Stimulated activated CD8-positive, alpha-beta memory T cell treated with anti-CD3 and anti-CD28 coated beads, Interleukin-2, amount 100 ng/mL, for 48 hours (primary cell): ENCODE results near the gene CD27.
"Not testable (repeated sequence)": the region's sequence is repeated elsewhere in the genome, so short reads cannot be mapped to it uniquely, and the experiment has no call there.

Source experiments
- DNase-seq, 2 donors: peaks; one replicate each; pipeline ENCODE4 v3.0.0-alpha.2; 2020; ENCODE audit warnings: low read depth in 2 of 2

Gene CD27

GRCh38 chr12:6461401-6462233 lies 16.9 kb downstream of the CD27 start:
- DNase-seq, result peak; percentile 72 to 76

GRCh38 chr12:6462234-6462995 lies 17.7 kb downstream of the CD27 start:
- DNase-seq, result no peak

GRCh38 chr12:6463216-6463615 lies 18.5 kb downstream of the CD27 start:
- no peak for DNase-seq

DNA sequence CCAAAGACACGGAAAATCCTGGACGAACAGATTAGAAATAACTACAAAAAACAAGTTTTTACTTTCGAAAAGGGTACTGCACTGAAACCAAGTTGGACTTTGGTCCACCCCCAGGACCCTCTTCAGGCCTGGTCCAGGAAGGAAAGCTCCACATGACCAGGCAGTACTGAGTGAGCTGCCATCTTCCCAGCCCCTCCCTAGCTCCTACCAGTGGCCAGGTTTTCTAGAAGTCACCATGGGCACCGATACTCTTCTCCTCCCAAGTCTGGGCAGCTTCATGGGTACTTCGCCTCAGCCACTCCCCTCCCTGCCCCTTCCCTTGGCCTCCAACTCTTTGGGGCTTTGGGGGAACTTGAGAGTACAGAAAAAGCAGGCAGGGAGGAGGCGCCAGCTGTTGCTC lies 19.1 kb downstream of the CD27 start:
- DNase-seq, result no peak

DNA sequence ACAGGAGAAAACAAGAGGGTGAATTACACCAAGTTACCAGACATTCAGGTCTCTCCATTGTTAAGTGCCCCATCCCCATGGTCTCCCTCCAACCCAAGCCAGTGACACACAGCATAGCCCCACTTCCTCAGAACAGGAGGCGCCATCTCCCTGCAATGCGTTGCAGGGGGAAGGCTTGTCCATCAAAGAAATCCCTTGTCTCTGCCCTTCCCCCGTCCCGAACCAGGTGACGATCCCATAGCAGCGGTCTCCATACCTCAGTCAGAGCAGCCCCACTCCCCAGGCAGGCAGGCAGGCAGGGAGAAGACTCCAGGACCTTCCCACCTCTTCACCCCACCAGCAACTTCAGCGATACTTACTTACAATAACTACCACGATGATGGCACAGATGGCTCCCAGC lies 19.8 kb downstream of the CD27 start:
- no peak for DNase-seq

DNA sequence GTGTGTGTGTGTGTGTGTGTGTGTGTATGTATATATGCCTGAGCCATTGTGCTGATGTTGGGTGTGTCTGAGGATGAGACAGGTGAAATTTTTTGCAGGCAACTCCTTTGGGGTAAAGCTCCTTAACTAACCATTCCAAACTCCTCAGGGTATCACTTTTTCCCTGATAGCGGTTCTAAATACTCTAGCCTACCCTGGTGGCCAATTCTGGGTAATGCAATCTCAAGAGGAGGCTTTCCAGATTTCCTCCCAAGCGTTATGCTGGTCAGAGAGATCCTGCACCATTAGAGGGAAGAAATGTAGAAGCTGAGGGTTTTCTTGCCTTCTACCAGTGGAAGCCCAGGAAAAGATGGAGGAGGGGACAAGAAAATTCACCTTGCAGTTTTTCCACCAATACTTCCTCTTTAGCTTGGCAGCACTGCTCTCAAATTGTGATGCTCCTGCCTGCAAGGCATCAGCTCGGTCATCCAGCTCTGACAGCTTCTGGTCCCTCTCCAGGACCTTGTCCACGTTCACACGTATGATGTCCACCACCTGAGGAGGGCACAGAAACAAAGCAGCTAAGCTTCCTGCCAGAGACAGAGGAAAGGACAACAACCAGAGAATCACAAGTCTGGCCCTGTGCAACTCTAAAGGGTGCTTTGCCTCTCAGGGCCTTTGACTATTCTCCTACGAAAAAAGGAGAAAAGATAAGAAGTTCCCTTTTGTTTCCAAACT lies 20.9 kb downstream of the CD27 start:
- DNase-seq, result no peak

DNA sequence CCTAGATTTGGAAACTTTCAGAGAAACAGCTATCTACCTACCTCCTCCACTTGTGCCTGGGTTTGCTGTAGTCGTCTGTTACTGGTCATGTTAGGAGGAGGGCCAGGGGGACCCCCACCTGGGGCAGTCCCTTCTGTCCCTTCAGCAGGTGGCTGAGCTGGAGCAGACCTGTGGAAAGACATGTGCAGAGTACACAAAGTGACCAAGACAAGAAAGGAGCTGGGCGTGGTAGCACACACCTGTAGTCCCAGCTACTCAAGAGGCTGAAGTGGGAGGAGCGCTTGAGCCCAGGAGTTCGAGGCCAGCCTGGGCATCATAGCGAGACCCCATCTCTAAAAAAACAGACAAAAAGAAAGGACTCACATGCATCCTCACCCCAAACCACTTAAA lies 21.4 kb downstream of the CD27 start:
- no peak for DNase-seq

DNA sequence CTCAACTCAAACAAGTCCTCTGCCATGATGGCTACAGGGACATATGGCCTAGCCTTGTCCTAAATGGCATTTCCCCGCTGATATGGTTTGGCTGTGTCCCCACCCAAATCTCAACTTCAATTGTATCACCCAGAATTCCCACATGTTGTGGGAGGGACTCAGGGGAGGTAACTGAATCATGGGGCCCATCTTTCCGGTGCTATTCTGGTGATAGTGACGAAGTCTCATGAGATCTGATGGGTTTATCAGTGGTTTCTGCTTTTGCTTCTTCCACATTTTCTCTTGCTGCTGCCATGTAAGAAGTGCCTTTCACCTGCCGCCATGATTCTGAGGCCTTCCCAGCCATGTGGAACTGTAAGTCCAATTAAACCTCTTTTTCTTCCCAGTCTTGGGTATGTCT lies 22.0 kb downstream of the CD27 start:
- DNase-seq, result not testable (repeated sequence)

- DNase-seq, result not testable (repeated sequence)
These were observed 23.0 kb downstream of the CD27 start for GRCh38 chr12:6467571-6468282.

DNA sequence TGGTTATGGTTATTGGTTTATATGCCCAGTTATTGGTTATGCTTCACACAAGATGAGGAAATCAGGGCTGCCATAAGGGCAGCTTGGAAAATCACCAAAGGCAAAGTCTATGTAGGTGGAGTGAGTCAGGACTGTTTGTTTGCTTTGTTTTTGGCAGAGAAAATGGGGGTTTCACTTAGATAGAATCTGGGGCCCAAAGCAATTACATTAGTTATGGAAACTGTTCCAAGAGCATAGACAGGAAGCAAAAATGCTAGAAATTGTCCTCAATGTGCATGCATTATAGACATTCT lies 23.5 kb downstream of the CD27 start:
- no peak for DNase-seq

GRCh38 chr12:6469092-6469491 lies 24.3 kb downstream of the CD27 start:
- DNase-seq, result no peak

GRCh38 chr12:6469609-6470374 lies 25.0 kb downstream of the CD27 start:
- DNase-seq, result no peak

- peak; percentile 97 for DNase-seq
These were observed 25.8 kb downstream of the CD27 start, which contains the start of gene VAMP1 for GRCh38 chr12:6470375-6471163. Gene VAMP1 (minus strand): TSS chr12:6470677. CDS start chr12:6470531, 146 bp downstream.

DNA sequence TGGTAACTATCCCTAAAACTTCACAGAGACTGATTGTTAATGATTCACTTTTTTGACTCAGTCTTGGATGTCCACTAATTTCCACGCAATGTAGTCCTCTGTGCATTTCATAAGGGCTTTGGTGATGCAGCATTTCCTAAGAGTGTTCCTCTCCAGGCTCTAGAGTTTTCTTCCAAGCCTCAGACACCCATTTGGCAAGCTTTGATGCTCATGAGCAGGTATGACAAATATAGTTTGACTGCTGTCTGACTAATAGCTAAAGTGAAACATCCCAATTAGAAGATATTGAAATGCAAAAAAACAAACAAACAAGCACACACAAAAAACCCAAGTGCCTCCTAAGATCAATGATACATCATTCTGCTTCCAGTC lies 27.2 kb downstream of the CD27 start:
- no peak for DNase-seq

DNA sequence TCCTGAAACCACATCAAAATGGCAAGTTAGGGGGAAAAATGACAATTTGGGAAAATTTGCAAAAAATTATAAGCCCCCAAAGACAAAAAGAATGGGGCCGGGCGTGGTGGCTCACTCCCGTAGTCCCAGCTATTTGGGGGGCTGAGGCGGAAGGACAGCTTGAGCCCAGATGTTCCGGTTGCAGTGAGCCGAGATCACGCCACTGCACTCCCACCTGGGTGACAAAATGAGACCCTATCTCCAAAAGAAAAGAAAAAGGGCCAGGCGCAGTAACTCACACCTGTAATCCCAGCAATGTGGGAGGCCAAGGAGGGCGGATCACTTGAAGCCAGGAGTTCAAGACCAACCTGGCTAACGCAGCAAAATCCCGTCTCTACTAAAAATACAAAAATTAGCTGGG lies 27.7 kb downstream of the CD27 start:
- DNase-seq, result no peak

- not testable (repeated sequence) for DNase-seq
These were observed 30.6 kb downstream of the CD27 start for GRCh38 chr12:6475233-6475975.

DNA sequence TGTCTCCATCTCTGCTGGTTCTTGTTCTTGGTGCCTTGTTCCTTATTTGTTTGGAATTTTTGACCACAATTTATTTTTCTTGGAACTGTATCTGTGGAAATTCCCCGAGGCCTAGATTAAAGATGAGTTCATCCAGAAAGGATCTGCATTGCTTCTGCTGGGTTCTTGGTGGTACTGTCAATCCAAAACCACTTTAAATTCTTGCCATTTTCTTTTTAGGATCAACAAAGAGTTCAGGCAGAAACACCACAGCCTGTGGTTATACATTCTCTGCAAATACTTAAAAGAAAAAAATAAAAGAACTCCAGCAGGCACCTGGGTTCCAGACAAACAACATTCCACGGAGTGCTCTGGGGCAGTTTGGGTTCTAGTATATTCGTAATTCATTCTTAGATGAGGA lies 31.7 kb downstream of the CD27 start:
- DNase-seq, result no peak

- not testable (repeated sequence) for DNase-seq
These were observed 33.0 kb downstream of the CD27 start for GRCh38 chr12:6477601-6478377.

- no peak for DNase-seq
These were observed 33.7 kb downstream of the CD27 start for GRCh38 chr12:6478416-6478815.
